Bone marrow (tissue), 2 donors: ENCODE results near the gene TRIM8.
"Not testable (repeated sequence)": the region's sequence is repeated elsewhere in the genome, so short reads cannot be mapped to it uniquely, and the experiment has no call there.

Experiments
- DNase-seq, 2 donors: peaks; one replicate each; lab custom pipeline; 2025; lab: John Stamatoyannopoulos, UW

The TRIM8 gene

DNA sequence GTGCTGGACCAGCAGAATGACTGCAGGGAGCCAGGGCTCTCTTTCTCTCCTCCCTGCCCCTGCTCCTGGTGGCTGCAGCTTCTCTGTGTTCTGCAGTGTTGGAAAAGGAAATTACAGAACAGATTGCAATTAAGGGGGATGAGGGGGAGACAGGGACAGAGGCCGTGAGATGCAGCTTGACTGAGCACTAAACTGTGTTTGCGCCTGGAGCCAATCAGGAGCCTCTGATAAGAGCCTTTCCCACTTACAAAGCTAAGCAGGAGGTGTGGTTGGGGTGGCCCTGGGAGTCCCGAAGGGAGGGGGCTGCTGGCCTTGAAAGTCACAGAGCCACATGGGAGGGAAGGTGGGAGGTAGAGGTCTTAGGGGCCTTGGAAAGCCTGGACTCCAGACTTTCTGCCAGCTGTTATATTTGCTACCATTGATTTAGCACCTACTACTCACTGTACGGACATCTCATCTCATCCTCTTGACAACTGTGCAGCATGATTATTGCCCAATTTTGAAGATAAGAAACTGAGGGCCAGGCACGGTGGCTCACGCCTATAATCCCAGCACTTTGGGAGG is 26.7 kb downstream of the TRIM8 start:
- DNase-seq, result no peak

DNA sequence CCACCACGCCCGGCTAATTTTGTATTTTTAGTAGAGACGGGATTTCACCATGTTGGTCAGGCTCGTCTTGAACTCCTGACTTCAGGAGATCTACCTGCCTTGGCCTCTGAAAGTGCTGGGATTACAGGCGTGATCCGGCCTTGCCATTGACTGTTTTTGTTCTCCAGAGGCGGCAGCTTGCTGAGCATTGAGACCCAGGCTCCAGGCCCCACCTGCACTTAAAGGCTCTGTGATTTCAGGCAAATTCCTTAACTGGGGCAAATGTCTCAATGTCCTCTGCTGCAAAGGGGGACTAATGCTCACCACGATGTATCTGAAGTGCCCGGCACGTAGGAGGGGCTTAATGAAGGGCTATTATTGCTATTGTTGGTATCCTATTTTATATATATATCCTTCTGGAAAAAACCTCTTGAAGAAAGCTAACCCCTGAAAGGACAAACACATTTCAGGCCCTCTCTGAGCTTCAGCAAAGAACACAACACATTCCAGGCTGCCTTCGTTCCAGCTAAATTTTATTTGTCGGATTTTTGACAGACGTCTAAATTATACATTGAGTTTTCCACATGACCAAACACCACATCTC is 29.0 kb downstream of the TRIM8 start:
- no peak for DNase-seq

DNA sequence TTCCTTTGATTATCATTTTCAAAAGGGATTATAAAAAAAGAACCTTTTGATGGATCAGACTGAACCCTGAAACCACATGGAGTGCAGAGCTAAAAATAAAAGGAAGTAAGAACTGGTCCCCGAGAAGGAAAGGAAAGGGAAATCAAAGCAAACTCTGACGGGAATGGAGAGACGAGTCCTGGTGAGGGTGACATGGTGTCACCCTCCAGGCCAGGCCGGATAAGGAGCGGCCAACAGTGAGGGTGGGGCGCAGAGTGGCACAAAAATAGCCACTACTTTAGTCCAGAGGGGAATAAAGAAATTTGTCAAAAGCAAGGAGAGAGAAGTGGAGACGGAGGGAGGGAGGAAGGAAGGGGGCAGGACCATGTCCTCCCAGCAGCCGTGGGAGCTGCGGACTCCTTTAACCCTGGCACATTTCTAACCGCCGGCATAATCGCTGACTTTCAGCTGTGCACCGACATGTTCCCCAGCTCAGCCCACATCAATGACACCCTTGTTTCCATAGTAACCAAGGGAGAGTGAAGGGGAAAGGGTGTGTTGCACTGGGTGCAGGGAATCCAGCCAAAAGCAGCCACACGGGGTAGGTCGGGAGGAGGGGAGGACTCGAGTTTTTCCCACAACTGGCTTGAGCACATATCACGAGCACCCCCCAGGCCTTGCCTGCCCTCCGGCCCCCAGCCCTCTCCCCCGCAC is 29.7 kb downstream of the TRIM8 start:
- peak; percentile 30 to 49 for DNase-seq

DNA sequence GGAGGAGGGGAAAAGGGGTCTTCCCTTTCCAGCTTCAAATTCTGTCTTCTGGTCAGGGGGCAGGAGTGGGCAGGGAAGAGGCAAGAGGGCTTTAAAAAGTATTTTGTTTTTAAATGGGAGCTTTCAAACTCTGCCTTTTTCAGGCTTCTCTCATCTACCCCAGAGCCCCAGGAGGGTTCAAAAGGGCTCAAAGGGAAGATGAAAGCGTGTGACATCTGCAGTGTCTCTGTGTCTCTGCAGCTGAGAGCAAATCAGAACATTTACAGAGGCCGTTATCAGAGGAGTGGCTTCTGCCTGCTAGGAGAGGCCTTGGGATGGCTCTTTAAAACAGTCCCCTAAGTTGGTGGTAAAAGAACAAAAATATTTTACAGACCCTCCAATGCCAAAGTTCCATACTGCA is 30.3 kb downstream of the TRIM8 start:
- no peak for DNase-seq

DNA sequence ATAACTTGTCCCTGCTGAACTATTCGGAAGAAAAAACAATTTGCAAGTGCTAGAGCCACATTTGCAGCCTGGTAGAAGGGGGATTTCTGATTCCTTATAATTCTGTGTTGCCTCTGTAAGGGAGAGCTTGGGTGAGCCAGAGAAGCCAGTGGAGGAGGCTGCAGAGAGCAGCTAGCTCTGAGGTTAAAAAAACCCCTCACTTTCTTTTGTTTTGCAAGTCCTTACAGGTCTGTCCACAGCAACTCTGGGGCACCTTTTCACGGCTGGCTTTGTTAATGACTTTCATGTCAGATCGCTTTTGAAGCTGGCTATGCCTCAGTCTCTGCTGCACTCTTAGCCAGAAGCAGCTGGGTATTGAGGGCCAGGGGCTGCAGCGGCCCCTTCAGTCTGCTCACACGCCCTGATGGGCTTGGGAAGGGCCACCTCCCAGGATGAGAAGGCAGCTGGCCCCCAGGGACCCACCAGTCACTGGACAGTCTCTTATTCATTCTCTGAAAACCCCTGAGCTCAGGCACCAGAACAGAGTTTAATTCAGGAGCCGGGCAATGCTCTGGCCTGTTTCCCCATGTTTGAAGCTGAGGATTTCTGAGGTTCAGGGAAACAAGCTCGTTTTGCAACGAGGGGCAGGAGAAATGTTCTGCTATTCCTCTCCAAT is 30.9 kb downstream of the TRIM8 start:
- DNase-seq, result no peak

DNA sequence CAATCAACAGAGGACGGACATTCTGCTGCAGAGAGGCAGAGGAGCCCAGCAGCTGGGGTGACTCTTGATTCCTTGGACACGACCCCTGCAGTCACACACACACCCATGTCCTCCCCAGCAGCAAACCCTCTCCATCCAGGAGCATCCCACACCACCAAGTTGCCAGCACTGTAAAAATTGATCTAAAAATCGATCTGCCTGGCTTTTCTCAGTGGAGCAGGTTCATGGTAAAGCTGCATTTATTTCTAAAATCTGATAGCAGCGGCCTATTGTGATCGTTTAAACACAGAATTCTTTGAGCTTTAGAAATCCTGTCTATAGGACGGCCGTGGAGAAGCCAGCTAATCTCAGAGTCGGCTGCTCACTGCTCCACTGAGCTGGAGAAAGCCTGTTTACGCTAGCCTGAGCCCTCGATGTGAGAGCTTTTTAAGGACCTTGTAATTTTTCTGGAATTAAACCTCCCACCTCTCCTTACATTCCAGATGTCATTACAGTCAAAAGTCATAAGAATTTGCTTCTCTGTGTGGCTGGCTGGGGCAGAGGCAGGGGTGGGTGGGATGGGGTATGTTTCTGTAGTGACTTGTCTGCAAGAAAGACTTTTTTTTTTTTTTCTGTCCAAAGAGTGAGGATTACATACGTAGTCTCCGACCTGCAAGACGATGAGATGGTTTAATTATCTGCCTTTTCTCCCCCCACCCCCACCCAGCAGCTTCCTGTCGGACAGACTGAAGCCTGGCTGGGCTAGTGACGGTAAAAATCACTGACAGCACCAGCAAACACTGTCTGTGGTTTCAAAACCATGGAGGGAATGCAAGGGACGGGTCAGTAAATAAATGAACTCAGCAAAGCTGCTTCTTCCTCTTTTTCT is 31.6 kb downstream of the TRIM8 start:
- DNase-seq, result peak in 1 of 2 donors; percentile 16

DNA sequence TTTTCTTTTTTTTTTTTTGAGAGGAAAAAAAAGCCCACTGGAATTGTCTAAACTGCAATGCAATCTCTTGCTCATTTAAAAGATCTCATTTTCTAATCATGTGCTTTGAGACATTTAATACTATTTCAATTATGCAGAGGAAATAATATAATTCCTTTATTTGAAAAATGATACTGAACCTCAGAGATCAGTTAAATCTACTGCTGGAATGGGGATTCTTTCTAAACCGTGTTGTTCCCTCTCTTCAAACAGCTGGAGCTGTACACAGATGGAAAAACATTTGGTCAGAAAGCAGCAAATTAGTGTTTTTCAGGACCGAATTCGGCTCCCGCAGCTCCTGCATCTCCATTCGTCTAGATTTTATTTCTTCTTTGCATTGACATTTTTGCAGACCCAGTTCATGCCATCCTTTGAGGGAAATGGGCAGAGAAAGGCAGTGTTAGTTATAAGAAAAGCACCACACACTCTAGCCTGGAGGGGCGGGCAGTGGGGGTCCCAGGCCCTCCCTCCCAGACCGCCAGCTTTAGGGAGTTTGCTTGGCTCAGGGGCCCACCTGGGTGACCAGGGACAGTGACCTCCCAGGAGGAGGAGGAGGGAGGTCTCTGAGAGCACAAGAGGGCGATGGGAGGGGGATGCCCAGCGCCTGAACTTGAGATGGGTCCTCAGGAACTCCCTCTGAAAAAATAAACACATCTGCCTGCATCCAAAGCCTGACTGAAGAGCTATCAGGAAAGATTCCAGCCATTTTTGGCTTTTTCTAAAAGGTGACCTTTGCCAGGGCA is 32.4 kb downstream of the TRIM8 start:
- DNase-seq, result no peak

DNA sequence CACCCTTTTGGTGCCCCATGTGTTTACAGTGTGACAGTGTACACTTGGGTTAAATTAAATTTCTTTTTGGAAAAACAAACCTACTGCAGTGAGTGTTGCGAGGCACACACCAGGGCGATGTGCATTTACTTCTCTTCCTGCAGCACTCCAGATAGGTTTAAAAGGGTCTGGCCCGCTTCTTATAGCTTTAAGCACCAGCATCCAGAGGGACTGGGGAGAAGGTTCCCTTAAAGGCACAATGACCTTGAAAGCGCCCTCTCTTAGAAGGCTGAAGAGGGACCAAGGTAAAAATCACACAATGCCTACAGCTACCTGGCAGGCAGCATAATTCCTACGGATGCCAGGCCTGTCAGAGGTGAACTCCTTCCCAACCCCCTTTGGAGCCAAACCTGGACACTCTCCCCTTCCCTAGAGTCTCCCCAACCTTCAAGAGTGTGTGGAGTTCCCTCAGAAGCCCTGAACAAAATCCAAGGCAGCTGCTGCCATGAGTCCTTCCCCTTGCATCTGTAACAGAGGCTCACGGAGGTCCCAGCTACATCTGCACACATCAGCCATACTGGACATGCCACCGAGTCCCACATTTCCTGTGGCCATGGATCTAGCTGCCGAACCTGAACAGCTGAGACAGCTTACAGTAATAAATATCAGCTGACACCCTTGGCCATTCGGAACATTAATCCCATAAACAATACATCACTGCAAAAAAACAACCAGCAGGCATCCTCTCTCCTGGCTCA is 33.2 kb downstream of the TRIM8 start:
- DNase-seq, result no peak

DNA sequence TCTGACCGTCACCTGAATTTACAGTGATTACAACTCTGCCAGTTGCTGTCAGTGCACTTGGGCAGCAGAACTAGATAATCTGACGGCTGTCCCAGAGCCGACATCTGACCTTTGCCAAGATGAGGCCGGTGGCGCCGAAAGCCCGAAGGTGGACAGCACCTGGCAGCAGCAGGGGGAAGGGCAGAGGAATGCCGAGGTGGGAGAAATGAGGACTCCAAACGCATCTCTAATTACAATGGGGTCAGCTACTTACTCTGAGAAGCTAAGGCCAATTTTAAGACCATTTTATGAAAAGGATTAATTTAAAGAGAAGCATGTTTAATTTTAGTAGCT is 33.8 kb downstream of the TRIM8 start:
- DNase-seq, result no peak

DNA sequence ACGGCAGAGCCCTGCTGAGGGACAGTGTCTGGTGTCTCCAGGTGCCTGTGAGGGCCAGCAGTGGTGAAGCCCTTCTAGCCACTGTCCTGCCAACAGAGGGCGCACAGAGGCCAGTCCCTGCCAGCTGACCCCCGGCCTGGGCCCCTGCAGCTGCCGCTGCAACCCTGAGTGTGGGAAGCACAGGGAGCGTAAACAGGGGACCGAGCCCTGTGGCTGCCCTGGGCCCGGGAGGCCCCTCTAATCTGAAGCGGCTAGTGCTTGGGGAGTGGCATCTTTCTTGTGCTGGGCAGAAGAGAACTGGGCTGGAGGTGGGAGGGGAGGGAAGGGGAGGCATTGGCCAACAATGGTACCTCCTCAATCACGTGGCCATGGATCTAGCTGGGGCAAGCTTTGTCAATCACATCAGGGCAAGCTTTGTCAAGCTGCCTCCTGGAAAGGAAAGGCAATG is 34.6 kb downstream of the TRIM8 start:
- peak in 1 of 2 donors; percentile 40 for DNase-seq

DNA sequence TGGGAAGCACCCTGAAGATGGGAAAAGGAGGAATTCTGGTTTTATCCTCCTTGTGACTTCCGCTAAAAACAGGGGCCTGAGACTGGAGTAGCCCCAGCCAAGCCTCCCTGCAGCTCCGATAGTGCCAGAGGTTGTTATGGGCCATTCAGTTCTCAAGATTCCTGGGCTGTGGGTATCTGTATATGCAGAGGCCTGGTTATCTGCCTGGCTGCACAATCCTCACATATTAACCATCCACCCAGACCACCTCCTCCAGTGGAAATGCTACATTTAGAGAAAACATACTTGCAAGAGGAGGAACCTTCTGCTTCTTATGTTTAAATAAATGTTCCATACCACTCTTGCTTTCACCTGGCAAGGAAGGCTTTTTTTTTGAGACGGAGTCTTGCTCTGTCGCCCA is 35.3 kb downstream of the TRIM8 start:
- no peak for DNase-seq

DNA sequence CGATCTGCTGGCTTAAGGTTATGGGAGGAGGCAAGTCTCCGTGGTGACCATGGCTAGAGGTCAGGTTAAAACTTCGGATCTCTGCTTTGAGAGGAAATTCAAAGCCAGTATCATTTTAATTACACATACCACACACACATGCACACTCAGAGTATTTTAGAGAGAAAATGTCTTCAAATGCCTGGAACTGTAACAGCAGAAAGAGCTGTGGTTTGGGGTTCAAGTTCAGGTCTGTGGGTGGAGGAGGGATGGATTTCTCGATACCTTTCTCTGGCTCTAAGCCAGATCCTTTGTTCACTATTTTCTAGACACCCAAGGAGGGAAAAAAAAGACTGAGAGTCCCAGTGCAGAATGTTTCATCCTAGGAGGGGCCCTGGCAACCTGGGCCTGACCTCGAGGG is 37.4 kb downstream of the TRIM8 start:
- DNase-seq, result no peak

DNA sequence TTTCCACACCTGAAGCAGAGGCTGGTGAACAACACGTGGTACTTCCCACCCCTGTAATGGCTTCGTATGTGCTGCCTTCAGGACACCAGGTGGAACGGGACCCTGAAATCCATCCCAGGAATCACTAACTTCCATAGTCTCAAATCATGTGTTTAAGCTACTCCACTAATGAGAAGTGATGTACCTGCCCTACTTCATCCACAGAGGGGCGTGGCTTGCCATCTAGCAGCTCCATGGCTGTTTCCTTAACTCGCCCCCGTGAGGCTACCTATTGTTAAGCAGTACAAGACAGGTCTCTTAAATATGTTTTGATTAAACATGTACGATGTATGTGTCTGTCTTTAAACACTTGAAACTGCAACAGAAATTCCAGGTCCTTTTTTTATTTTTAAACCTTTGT is 38.1 kb downstream of the TRIM8 start:
- DNase-seq, result no peak

DNA sequence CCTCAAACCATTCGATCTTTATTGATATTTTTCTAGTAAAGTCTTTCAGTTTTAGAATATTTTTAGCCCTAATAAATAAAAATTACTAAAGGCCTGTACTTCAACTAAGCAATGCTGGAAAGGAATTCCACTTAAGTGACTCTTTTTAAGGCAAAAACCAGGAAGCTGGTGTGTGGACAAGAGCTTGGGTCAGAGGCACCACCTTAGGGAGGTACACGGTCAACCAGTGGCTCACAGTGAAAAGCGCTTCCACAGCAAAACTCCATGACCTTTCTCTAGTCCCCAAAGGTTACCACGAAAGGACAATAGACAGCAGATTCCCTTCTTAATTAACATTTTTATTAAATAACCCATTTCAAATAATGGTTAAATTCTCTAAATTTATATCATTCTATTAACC is 38.7 kb downstream of the TRIM8 start:
- DNase-seq, result no peak

DNA sequence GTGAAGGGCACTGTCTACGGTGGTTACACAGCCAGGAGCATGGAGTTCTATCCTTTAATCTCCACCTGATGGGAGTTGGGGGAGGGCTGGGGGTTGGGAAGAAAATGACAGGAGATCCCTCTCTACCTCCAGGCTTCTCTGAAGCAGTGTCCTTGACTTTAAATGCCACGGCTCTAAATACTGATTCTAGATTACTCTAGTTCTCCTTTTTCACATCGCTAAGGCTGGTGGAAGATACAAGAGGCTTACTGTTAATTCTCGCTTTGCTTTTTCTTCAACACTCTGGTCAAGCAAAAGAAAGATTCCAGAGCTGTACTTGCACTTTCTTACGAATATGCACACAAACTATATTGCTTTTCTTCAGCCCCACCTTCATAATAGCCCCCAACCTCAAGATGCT is 39.5 kb downstream of the TRIM8 start:
- DNase-seq, result no peak

DNA sequence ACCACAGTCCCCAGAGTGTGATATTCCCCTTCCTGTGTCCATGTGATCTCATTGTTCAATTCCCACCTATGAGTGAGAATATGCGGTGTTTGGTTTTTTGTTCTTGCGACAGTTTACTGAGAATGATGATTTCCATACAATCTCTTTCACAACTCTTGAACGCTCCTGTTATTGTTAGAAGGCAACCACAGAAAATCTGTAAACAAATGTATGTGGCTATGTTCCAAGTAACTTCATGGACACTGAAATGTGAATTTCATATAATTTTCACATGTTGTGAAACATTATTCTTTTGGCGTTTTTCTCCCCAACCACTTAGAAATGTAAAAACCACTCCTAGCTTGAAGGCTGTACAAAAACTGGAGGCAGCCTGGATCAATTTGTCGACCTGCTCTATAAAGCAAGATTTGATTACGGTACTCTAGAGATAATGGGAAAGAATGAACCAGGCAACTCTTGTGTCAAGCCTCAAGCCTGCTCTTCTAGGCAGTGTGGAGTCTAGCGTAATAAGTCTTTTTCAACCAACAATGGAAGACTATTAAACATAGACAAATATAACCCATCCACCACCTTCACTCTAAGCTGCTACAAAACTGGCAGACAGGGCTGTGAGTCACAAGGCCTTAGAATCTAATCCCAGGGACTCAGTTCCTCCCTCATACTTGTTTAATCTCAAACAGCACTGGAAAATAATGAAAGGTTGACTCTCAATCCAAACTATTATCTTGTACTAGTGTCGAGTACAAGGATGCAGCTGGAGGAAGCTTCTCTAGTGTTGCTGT is 47.2 kb downstream of the TRIM8 start:
- DNase-seq, result no peak

DNA sequence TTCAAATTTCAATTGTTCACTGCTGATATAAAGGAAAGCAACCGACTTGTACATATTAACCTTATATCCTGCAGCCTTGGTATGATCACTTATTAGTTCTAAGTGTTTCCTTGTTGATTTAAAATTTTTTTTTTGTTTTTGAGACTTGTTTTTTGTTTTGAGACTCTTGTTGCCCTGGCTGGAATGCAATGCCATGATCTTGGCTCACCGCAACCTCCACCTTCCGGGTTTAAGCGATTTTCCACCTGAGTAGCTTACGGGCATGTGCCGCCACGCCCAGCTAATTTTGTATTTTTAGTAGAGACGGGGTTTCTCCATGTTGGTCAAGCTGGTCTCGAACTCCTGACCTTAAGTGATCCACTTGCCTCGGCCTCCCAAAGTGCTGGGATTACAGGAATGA is 51.1 kb downstream of the TRIM8 start:
- DNase-seq, result not testable (repeated sequence)

DNA sequence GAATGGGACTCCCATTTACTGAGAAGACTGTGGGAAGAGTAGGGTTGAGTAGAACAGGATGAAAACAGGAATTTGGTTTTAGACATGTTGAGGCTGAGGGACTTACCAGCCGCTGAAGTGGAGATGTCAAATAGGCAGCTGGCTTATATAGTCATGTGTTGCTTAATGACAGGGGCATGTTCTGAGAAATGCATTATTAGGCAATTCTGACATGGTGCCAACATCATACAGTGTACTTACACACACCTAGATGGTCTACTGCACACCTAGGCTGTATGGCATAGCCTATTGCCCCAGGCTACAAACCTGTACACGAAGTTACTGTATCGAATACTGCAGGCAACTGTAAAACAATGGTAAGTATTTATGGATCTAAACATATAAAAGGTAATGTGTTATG is 52.5 kb downstream of the TRIM8 start:
- no peak for DNase-seq

DNA sequence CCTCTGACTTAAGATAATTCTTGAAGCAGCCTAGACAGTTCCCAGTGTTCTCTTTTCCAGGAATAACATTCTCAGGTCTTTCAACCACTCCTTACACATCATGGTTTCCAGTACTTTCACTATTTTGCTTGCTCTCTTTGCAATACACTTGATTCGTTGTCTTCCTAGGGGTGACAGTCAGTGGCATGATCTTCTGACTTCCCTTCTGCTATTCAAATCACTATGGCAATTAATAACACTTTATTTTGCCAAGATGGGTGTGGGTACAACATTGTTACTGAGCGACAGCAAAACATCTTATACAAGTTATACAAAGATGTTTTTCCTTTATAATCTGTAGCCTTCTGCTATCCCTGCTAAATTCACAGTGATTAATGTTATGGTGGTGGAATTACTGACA is 54.6 kb downstream of the TRIM8 start:
- DNase-seq, result no peak

DNA sequence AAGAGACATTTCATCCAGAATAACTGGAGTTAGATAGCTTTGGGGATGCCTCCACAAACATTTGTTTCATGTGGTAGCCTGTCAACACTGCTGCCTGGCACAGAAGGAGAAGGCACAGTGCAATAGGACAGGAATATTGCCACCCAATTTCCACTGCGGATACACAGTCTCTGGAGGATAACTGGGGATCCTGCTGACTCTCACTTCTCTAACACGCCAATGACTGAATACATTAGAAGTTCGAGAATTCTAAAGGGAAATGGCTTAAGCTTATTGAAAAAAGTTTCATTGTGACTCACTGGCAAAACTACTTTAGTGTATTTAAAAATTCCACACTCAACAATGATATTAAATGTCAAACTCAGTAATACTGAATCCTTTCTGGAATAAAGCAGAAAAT is 57.0 kb downstream of the TRIM8 start:
- DNase-seq, result no peak
